Heart right ventricle (tissue), 16 donors: Measurements from ENCODE around the gene RAD51. TPM values are rescaled to one million over a fixed set of nuclear protein-coding genes. Genes with fewer than 3 reads are reported as not detected.

Source experiments
- ATAC-seq, 8 donors: fragments of 200-7000 bp; cut with Tn5 transposase; one replicate each; pipeline ENCODE4 v1.9.1; 2020; ENCODE audit warnings: mild to moderate bottlenecking in 8 of 8, moderate library complexity in 8 of 8, moderate number of reproducible peaks in 1 of 8
- DNase-seq, 2 donors: peaks; one replicate each; pipeline ENCODE4 v3.0.0-alpha.2; 2020
- H3K27ac ChIP-seq, 10 donors: fragments of 200-600 bp; sonication (generic) in 2 of 10; one replicate each; pipeline versions ENCODE4 v1.5.0 to v1.8.0; 2020 to 2022; ENCODE audit warnings: mild to moderate bottlenecking in 3 of 10
- H3K27me3 ChIP-seq, 7 donors: fragments of 200-600 bp; one replicate each; pipeline ENCODE4 v1.8.0; 2021 to 2022; ENCODE audit warnings: mild to moderate bottlenecking in 2 of 7
- H3K36me3 ChIP-seq, 9 donors: fragments of 200-600 bp; sonication (generic) in 1 of 9; one replicate each; pipeline versions ENCODE4 v1.5.0 to v1.8.0; 2020 to 2022; ENCODE audit warnings: mild to moderate bottlenecking in 2 of 9
- H3K4me1 ChIP-seq, 9 donors: fragments of 200-600 bp; sonication (generic) in 1 of 9; one replicate each; pipeline versions ENCODE4 v1.5.0 to v1.8.0; 2020 to 2022; ENCODE audit warnings: mild to moderate bottlenecking in 4 of 9
- H3K4me3 ChIP-seq, 10 donors: fragments of 200-600 bp; sonication (generic) in 2 of 10; one replicate each; pipeline versions ENCODE4 v1.5.0 to v1.8.0; 2020 to 2022; ENCODE audit warnings: mild to moderate bottlenecking in 7 of 10, moderate library complexity in 2 of 10
- H3K9me3 ChIP-seq, 11 donors: fragments of 200-600 bp in 10 of 11; sonication (generic) in 2 of 11; one replicate each; pipeline versions ENCODE4 v1.5.0 to v1.8.0; 2013 to 2022; ENCODE audit warnings: mild to moderate bottlenecking in 2 of 11, control low read depth in 1 of 11, moderate library complexity in 1 of 11
- CTCF ChIP-seq, 9 donors: fragments of 200-600 bp; sonication (generic) in 2 of 9; IDR thresholded peaks; one replicate each; pipeline versions ENCODE4 v1.5.0 to v1.8.0; 2021 to 2022; ENCODE audit warnings: antibody characterized with exemption in 9 of 9, mild to moderate bottlenecking in 5 of 9, moderate library complexity in 1 of 9
- WGBS, 2 donors: extraction: QIAGEN DNeasy Blood & Tissue Kit; methylation state at CpG; one replicate each; pipeline ENCODE4 v1.1.7; 2013; ENCODE audit warnings: inconsistent platforms in 1 of 2; 5-methylcytosine and 5-hydroxymethylcytosine counted together
- intact Hi-C, 10 donors: fragments of 100-400 bp; cut with DNase I; formaldehyde crosslinking; loops; one replicate each; pipeline versions ENCODE4 v1.11.1 to v1.14.2; 2022
- polyA plus RNA-seq, 2 donors: library from polyadenylated mRNA; stranded (reverse); fragments of 200-250 nt; gene quantifications; one replicate each; pipeline ENCODE4 v1.2.3, GENCODE V29; 2013
- total RNA-seq, 10 donors: library from RNA; stranded (reverse); fragmentation: NEBNext Ultra II Directional in 3 of 10; extraction: Animal tissue kit (Norgen Biotek cat#: 25700) in 3 of 10; gene quantifications; one replicate each; pipeline versions ENCODE4 v1.2.1 to v1.2.4, GENCODE V29; 2021 to 2023
- donor health status: Arrhythmogenic right ventricular cardiomyopathy.
- donor health status: ischemic (EF 13 %, LVEDD 7.1; RV severe dilation, severe dysfunction).
- donor health status: healthy with polysubstance abuse.
- donor health status: DM: no; HTN: yes; CAD: no.
- donor health status: DM: no; HTN: no; CAD: no.
- donor health status: ischemic (EF 25% LVEDD 6.9; RV normal size, moderate dysfunction).
- donor health status: ischemic (EF 25% LVEDD 5.7; RV mildly dilated, moderate dysfunction).
- donor health status: healthy.
- donor health status: DM: yes; HTN: yes; CAD: no.
- donor health status: Ischemic cardiomyopathy.
- donor health status: ischemic (EF 35%, LVEDD 5.7; RV mildly dilated, moderate dysfunction).
- donor health status: nonischemic (EF 11% LVEDD 7.7; RV severe dilation, severe dysfunction).
- donor health status: DM: yes; HTN: yes; CAD: no.
- donor health status: PGD.
- donor health status: ischemic (EF 29% LVEDD 5.4; RV normal size, mild dysfunction).
- donor health status: nonischemic (EF 23%, LVEDD 6.1; RV moderate dilation, normal function).

RAD51 gene
- total and polyA plus RNA-seq, 12 donors = 0.30 to 3.6 (median 0.61) TPM; not detected in 1

- H3K27me3 ChIP-seq = no peaks in the 10 kb centered on the region
- H3K9me3 ChIP-seq = no peaks in the 10 kb centered on the region
- DNase-seq (no peak), ATAC-seq (peak in 1 of 8 donors; percentile 34)
- TF ChIP-seq CTCF (IDR thresholded peaks at IDR 0.05) = no peak
- intact Hi-C loops = no loop called here
- H3K36me3 ChIP-seq = peaks cover 0 to 98% (median 26%) of the 10 kb centered on the region in 9 donors
- peaks cover 0 to 47% (median 0%) of the 10 kb centered on the region in 9 donors for H3K4me1 ChIP-seq
- H3K27ac ChIP-seq = no peak overlapping the region
- WGBS, 2 donors = 78 to 86% methylated on average over 7 of the region's 7 CpGs
- no peak overlapping the region for H3K4me3 ChIP-seq
Measured at GRCh38 chr15:40747685-40748631, 53.0 kb downstream of the RAD51 start.

- Histone ChIP-seq H3K4me1 (peaks cover 0 to 47% (median 7%) of the 10 kb centered on the region in 9 donors), H3K27ac (no peak overlapping the region), H3K4me3 (no peak overlapping the region), H3K36me3 (peaks cover 0 to 88% (median 22%) of the 10 kb centered on the region in 9 donors), H3K27me3 (no peaks in the 10 kb centered on the region), H3K9me3 (no peaks in the 10 kb centered on the region)
- DNase-seq = no peak
- intact Hi-C loops = no loop called here
- 97 to 99% methylated on average over 4 of the region's 4 CpGs for WGBS, 2 donors
- TF ChIP-seq CTCF (IDR thresholded peaks at IDR 0.05) = no peak
- no peak for ATAC-seq
Measured at GRCh38 chr15:40749151-40749630, 54.2 kb downstream of the RAD51 start.

- Histone ChIP-seq H3K4me3 (no peak overlapping the region), H3K9me3 (no peaks in the 10 kb centered on the region), H3K27me3 (no peaks in the 10 kb centered on the region), H3K36me3 (peaks cover 0 to 71% (median 15%) of the 10 kb centered on the region in 9 donors), H3K27ac (no peak overlapping the region), H3K4me1 (peaks cover 0 to 41% (median 16%) of the 10 kb centered on the region in 9 donors)
- ATAC-seq (no peak), DNase-seq (no peak)
- no peak for TF ChIP-seq CTCF (IDR thresholded peaks at IDR 0.05)
- intact Hi-C loops = loop anchor here in 2 of 10 donors (5.0 to 10.0 kb wide), 2 partner anchors 54 to 144 kb away; partner anchors contain the start of genes RAD51 (in 1 of the 2) and VPS18 (in 1 of the 2)
- WGBS, 2 donors = 93 to 95% methylated on average over 4 of the region's 4 CpGs
Measured at GRCh38 chr15:40750885-40751284, 55.9 kb downstream of the RAD51 start.

GRCh38 chr15:40751745-40752144 is 56.8 kb downstream of the RAD51 start:
- DNase-seq = no peak
- H3K4me3 ChIP-seq = no peak overlapping the region
- H3K4me1 ChIP-seq = peaks cover 0 to 32% (median 17%) of the 10 kb centered on the region in 9 donors
- ATAC-seq = no peak
- H3K27ac ChIP-seq = no peak overlapping the region
- 95 to 97% methylated on average over 12 of the region's 12 CpGs for WGBS, 2 donors
- peaks cover 0 to 64% (median 15%) of the 10 kb centered on the region in 9 donors for H3K36me3 ChIP-seq
- intact Hi-C loops = loop anchor here in 2 of 10 donors (5.0 to 10.0 kb wide), 2 partner anchors 54 to 143 kb away; partner anchors contain the start of genes RAD51 (in 1 of the 2) and VPS18 (in 1 of the 2)
- no peak for TF ChIP-seq CTCF (IDR thresholded peaks at IDR 0.05)
- no peaks in the 10 kb centered on the region for H3K27me3 ChIP-seq
- no peaks in the 10 kb centered on the region for H3K9me3 ChIP-seq
